HepG2 (cell line): Measurements from ENCODE around the gene C2orf15. TPM values are rescaled to one million over a fixed set of nuclear protein-coding genes. Genes with fewer than 3 reads are reported as not detected.

Experiments
- ATAC-seq: fragments of 200-7000 bp; cut with Tn5 transposase; 3 replicates; pipeline ENCODE4 v1.9.1; 2020; ENCODE audit warnings: mild to moderate bottlenecking, moderate library complexity
- BruUV-seq: library from RNA; stranded (reverse); fragments of 400-500 nt; replicated peaks from 2 replicates; lab custom pipeline; 2021; lab: Mats Ljungman, UMichigan
- CTCF ChIA-PET: fragments of 300-600 bp; formaldehyde crosslinking; extraction: SDS; loops from one replicate; lab custom pipeline; 2021; ENCODE audit warnings: low total read pairs, inconsistent platforms, low intra/inter-chr PET ratio; lab: Yijun Ruan, JAX
- POLR2A ChIA-PET: fragments of 350-600 bp; sonication (Branson Sonifier 250); formaldehyde crosslinking; loops from one replicate; lab custom pipeline; 2020; ENCODE audit warnings: antibody characterized with exemption, inconsistent platforms; lab: Yijun Ruan, JAX
- DNase-seq: peaks from one replicate; pipeline ENCODE4 v3.0.0-alpha.2; 2015; ENCODE audit warnings: low spot score
- FAIRE-seq: peaks from 3 replicates; lab custom pipeline; 2011; peaks lifted over from hg19 to GRCh38; lab: Jason Lieb, UNC
- H2AFZ ChIP-seq: one replicate; pipeline ENCODE4 v1.6.1; 2011; ENCODE audit warnings: low read length, inconsistent platforms
- H3K27ac ChIP-seq: fragments of 300-600 bp; 3 replicates; pipeline ENCODE4 v1.8.0; 2011; ENCODE audit warnings: mixed run types, mild to moderate bottlenecking, mixed read lengths, low read length, inconsistent platforms; ENCODE audit not compliant: insufficient read depth; ENCODE audit errors: extremely low read length
- H3K27me3 ChIP-seq, 2 experiments: fragments of 200-600 bp in 1 of 2; 2 replicates in 1 of 2; 3 replicates in 1 of 2; pipeline versions ENCODE4 v1.6.0 to v1.8.0; 2011; ENCODE audit warnings: low read length in 2 of 2, mild to moderate bottlenecking in 2 of 2, moderate library complexity in 2 of 2, inconsistent platforms in 1 of 2; ENCODE audit not compliant: insufficient read depth in 2 of 2, control insufficient read depth in 1 of 2
- H3K36me3 ChIP-seq, 2 experiments: fragments of 200-600 bp in 1 of 2; replicated peaks in 1 of 2; 2 replicates in 1 of 2; 3 replicates in 1 of 2; pipeline versions ENCODE4 v1.5.1 to v1.8.0; 2011; ENCODE audit warnings: low read length in 2 of 2, inconsistent platforms in 1 of 2; ENCODE audit not compliant: insufficient read depth in 2 of 2, control insufficient read depth in 1 of 2
- H3K4me1 ChIP-seq: 2 replicates; pipeline ENCODE4 v1.5.1; 2012; ENCODE audit warnings: low read length, inconsistent platforms; ENCODE audit not compliant: insufficient read depth
- H3K4me2 ChIP-seq: 2 replicates; pipeline ENCODE4 v1.6.0; 2011; ENCODE audit warnings: low read depth, low read length, inconsistent platforms
- H3K4me3 ChIP-seq, 3 experiments: fragments of 200-600 bp in 1 of 3; sonication (generic), shearing (Covaris generic) in 1 of 3; replicated peaks in 1 of 3; 2 replicates each; pipeline ENCODE4 v1.5.1; 2011 to 2016; ENCODE audit warnings: low read length in 3 of 3, inconsistent platforms in 2 of 3, low read depth in 2 of 3, mild to moderate bottlenecking in 2 of 3, control low read depth in 1 of 3, mixed read lengths in 1 of 3; ENCODE audit not compliant: insufficient read depth in 1 of 3
- H3K79me2 ChIP-seq: one replicate; pipeline ENCODE4 v1.6.1; 2011; ENCODE audit warnings: low read length, inconsistent platforms; ENCODE audit not compliant: insufficient read depth
- H3K9ac ChIP-seq: 2 replicates; pipeline ENCODE4 v1.6.0; 2011; ENCODE audit warnings: mild to moderate bottlenecking, low read depth, low read length, inconsistent platforms; ENCODE audit not compliant: insufficient read depth
- H3K9me3 ChIP-seq: 2 replicates; pipeline ENCODE4 v1.5.1; 2012; ENCODE audit warnings: mild to moderate bottlenecking, low read length
- H4K20me1 ChIP-seq: 2 replicates; pipeline ENCODE4 v1.6.0; 2011; ENCODE audit warnings: inconsistent platforms, mild to moderate bottlenecking, low read length, moderate library complexity; ENCODE audit not compliant: insufficient read depth
- ARID2 ChIP-seq: sonication (generic); formaldehyde crosslinking; IDR thresholded peaks from 2 replicates; pipeline ENCODE4 v1.8.1; 2022; ENCODE audit warnings: mild to moderate bottlenecking, missing genetic modification reagents, borderline replicate concordance
- MIXL1 ChIP-seq: IDR thresholded peaks from 2 replicates; pipeline ENCODE4 v1.6.1; 2016
- NCOA2 ChIP-seq: sonication (generic); formaldehyde crosslinking; IDR thresholded peaks from 2 replicates; pipeline ENCODE4 v1.8.0; 2022; ENCODE audit warnings: inconsistent platforms
- POLR2AphosphoS5 ChIP-seq: IDR thresholded peaks from 2 replicates; pipeline ENCODE4 v1.6.1; 2012; ENCODE audit warnings: low read depth, low read length
- SP1 ChIP-seq, 2 experiments: fragments of 450-650 bp in 1 of 2; sonication (generic) in 1 of 2; formaldehyde crosslinking in 1 of 2; IDR thresholded peaks; 2 replicates each; pipeline versions ENCODE4 v1.4.0 to v1.6.1; 2016 to 2020; ENCODE audit warnings: missing genetic modification reagents in 1 of 2
- ZNF276 ChIP-seq: sonication (generic); formaldehyde crosslinking; IDR thresholded peaks from 2 replicates; pipeline ENCODE4 v1.4.0; 2020; ENCODE audit warnings: mild to moderate bottlenecking, low read depth, missing genetic modification reagents
- ZNF33A ChIP-seq: sonication (generic); formaldehyde crosslinking; IDR thresholded peaks from 2 replicates; pipeline ENCODE4 v1.5.1; 2020; ENCODE audit warnings: missing genetic modification reagents, mild to moderate bottlenecking, moderate library complexity, borderline replicate concordance
- ZNF558 ChIP-seq: sonication (generic); formaldehyde crosslinking; IDR thresholded peaks from 2 replicates; pipeline ENCODE4 v1.9.0; 2022; ENCODE audit warnings: mild to moderate bottlenecking, missing genetic modification reagents, borderline replicate concordance
- WGBS: methylation state at CpG from one replicate; pipeline ENCODE4 v1.1.6; 2017; ENCODE audit warnings: low lambda C conversion rate; 5-methylcytosine and 5-hydroxymethylcytosine counted together
- in situ Hi-C: cut with HindIII; loops from 2 replicates; pipeline ENCODE4 v1.10.0; 2017; ENCODE audit warnings: low pct_unique_long_range_greater_than_20kb; ENCODE audit not compliant: extremely low pct_ligation_motif_present
- intact Hi-C: fragments of 100-400 bp; cut with micrococcal nuclease; formaldehyde crosslinking; loops from one replicate; pipeline ENCODE4 v1.10.0; 2022; ENCODE audit not compliant: unreplicated experiment
- polyA plus RNA-seq, 8 experiments: library from polyadenylated mRNA; depleted of rRNA in 3 of 8; stranded (reverse) in 7 of 8; unstranded in 1 of 8; fragments of >200 nt; fragmentation: Illumina TruSeq in 4 of 8; extraction: Trizol in 4 of 8; gene quantifications; 2 replicates each; pipeline versions ENCODE4 v1.2.1 to v1.2.3, GENCODE V29; 2011 to 2016; ENCODE audit warnings: low read depth in 4 of 8, missing spikeins in 1 of 8, mixed read lengths in 1 of 8; ENCODE audit not compliant: insufficient read depth in 1 of 8
- total RNA-seq, 5 experiments: library from RNA; depleted of rRNA; stranded (reverse); fragments of >200 nt; fragmentation: Illumina TruSeq; extraction: Trizol; gene quantifications; 2 replicates each; pipeline ENCODE4 v1.2.3, GENCODE V29; 2016; ENCODE audit warnings: low read depth in 1 of 5
- TF ChIP-seq, protein P1 (sequence below): sonication (generic); formaldehyde crosslinking; IDR thresholded peaks from 2 replicates; pipeline ENCODE4 v1.4.0; 2020; ENCODE audit warnings: missing genetic modification reagents
- TF ChIP-seq, protein P2 (sequence below): sonication (generic); formaldehyde crosslinking; IDR thresholded peaks from 2 replicates; pipeline ENCODE4 v1.4.0; 2020; ENCODE audit warnings: missing genetic modification reagents

Gene C2orf15
- total and polyA plus RNA-seq, 2 of the 13 experiments (the other 11 are each of a cell fraction or from before 2014, with no cell fraction given): 5.5 to 8.3 TPM

GRCh38 chr2:99187011-99187410 lies 45.5 kb downstream of the C2orf15 start:
- FAIRE-seq: no peak

DNA sequence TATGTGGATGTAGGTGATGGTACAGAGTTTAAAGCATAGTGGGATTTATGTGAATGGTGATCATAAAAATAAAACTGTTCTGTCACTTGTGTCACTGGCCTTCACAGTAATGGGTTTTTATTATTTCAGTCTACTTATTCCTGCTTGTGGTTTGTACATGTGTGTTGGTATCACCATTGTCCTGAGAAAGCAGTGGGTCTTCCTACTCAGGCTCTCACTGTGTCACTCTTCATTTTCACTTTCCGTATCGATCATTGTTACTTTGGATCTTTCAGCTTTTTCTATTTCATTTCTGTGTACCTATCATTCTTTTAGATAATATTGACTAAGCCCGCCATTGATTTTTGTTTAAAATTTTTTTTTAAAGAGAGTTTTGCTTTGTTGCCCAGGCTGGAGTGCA lies 46.9 kb downstream of the C2orf15 start:
- peaks cover 4 to 42% of the 10 kb centered on the region in 2 experiments for H3K36me3 ChIP-seq
- H3K9me3 ChIP-seq: no peaks in the 10 kb centered on the region
- no peak overlapping the region for H3K9ac ChIP-seq
- H3K4me2 ChIP-seq: no peak overlapping the region
- CTCF ChIA-PET: no interaction called here
- no peak overlapping the region for H2AFZ ChIP-seq
- no TSS peak for BruUV-seq
- H3K4me1 ChIP-seq: peaks cover 15% of the 10 kb centered on the region
- no peaks in the 10 kb centered on the region for H3K27me3 ChIP-seq
- in situ Hi-C loops: no loop called here
- FAIRE-seq: no peak
- POLR2A ChIA-PET: no interaction called here
- DNase-seq: no peak
- no peak for ATAC-seq
- H3K27ac ChIP-seq: no peak overlapping the region
- WGBS: 96% methylated on average over 3 of the region's 3 CpGs
- H3K4me3 ChIP-seq: no peak overlapping the region
- intact Hi-C loops: loop anchor here (10.0 kb wide), 1 partner anchor 306 kb away; the partner anchor contains the start of gene REV1
- H4K20me1 ChIP-seq: no peaks in the 10 kb centered on the region
- H3K79me2 ChIP-seq: peaks cover 41% of the 10 kb centered on the region
- TF ChIP-seq POLR2AphosphoS5 (no peak), NCOA2 (CRISPR knock-in tag) (no peak), ZNF558 (CRISPR knock-in tag) (no peak), ARID2 (CRISPR knock-in tag) (no peak), ZNF276 (CRISPR knock-in tag) (no peak)
- TF ChIP-seq, protein P1, sequence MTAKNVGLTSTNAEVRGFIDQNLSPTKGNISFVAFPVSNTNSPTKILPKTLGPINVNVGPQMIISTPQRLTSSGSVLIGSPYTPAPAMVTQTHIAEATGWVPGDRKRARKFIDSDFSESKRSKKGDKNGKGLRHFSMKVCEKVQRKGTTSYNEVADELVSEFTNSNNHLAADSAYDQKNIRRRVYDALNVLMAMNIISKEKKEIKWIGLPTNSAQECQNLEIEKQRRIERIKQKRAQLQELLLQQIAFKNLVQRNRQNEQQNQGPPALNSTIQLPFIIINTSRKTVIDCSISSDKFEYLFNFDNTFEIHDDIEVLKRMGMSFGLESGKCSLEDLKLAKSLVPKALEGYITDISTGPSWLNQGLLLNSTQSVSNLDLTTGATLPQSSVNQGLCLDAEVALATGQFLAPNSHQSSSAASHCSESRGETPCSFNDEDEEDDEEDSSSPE (CRISPR knock-in tag): no peak
- TF ChIP-seq, protein P2, sequence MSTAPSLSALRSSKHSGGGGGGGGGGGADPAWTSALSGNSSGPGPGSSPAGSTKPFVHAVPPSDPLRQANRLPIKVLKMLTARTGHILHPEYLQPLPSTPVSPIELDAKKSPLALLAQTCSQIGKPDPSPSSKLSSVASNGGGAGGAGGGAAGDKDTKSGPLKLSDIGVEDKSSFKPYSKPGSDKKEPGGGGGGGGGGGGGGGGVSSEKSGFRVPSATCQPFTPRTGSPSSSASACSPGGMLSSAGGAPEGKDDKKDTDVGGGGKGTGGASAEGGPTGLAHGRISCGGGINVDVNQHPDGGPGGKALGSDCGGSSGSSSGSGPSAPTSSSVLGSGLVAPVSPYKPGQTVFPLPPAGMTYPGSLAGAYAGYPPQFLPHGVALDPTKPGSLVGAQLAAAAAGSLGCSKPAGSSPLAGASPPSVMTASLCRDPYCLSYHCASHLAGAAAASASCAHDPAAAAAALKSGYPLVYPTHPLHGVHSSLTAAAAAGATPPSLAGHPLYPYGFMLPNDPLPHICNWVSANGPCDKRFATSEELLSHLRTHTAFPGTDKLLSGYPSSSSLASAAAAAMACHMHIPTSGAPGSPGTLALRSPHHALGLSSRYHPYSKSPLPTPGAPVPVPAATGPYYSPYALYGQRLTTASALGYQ (CRISPR knock-in tag): no peak

More at GRCh38 chr2:99187011-99187410, 45.5 kb downstream of the C2orf15 start:
- H3K79me2 ChIP-seq: peaks cover 52% of the 10 kb centered on the region
- no peak overlapping the region for H2AFZ ChIP-seq
- H3K4me2 ChIP-seq: no peak overlapping the region
- POLR2A ChIA-PET: no interaction called here
- no peaks in the 10 kb centered on the region for H4K20me1 ChIP-seq
- no peak overlapping the region for H3K27ac ChIP-seq
- CTCF ChIA-PET: no interaction called here
- no peak for ATAC-seq
- H3K9me3 ChIP-seq: no peaks in the 10 kb centered on the region
- no peak for DNase-seq
- no peaks in the 10 kb centered on the region for H3K27me3 ChIP-seq
- in situ Hi-C loops (no loop called here), intact Hi-C loops (loop anchor here (10.0 kb wide), 1 partner anchor 308 kb away; the partner anchor contains the start of gene REV1)
- no peak overlapping the region for H3K9ac ChIP-seq
- no TSS peak for BruUV-seq
- H3K4me3 ChIP-seq: no peak overlapping the region
- peaks cover 25% of the 10 kb centered on the region for H3K4me1 ChIP-seq
- peaks cover 4 to 39% of the 10 kb centered on the region in 2 experiments for H3K36me3 ChIP-seq
- TF ChIP-seq MIXL1 (CRISPR knock-in tag): no peak
- no peak for TF ChIP-seq SP1 (IDR thresholded peaks at IDR 0.05)
- no peak for TF ChIP-seq SP1 (CRISPR knock-in tag; IDR thresholded peaks at IDR 0.05)
- TF ChIP-seq ZNF33A (CRISPR knock-in tag): no peak
- TF ChIP-seq, all 625 proteins: peak for 0
